IMR-90 (cell line): Measurements from ENCODE around the gene MLLT3.

Source experiments
- BHLHE40 ChIP-seq: fragments of 150-350 bp; IDR thresholded peaks from 2 replicates; pipeline ENCODE4 v1.6.1; 2016; ENCODE audit warnings: mild to moderate bottlenecking, low read depth, low read length
- CTCF ChIP-seq: conservative IDR thresholded peaks from 2 replicates; pipeline ENCODE4 v1.5.1; 2012; ENCODE audit warnings: mild to moderate bottlenecking, low read depth, low read length, improper control_type of control experiment
- MAZ ChIP-seq: IDR thresholded peaks from 2 replicates; pipeline ENCODE4 v1.6.1; 2012; ENCODE audit warnings: low read depth, mild to moderate bottlenecking, low read length, improper control_type of control experiment, moderate library complexity, borderline replicate concordance
- POLR2A ChIP-seq: IDR thresholded peaks from 2 replicates; pipeline ENCODE4 v1.6.1; 2012; ENCODE audit warnings: mild to moderate bottlenecking, low read depth, low read length
- SMC3 ChIP-seq: fragments of 150-350 bp; IDR thresholded peaks from 2 replicates; pipeline ENCODE4 v1.6.1; 2016; ENCODE audit warnings: low read depth, mild to moderate bottlenecking, antibody characterized with exemption, low read length, moderate library complexity

- no peak for TF ChIP-seq CTCF
- no peak for TF ChIP-seq SMC3
- TF ChIP-seq POLR2A: no peak
- TF ChIP-seq BHLHE40: no peak
- TF ChIP-seq MAZ: no peak
These were observed 140.9 kb downstream of the MLLT3 start for GRCh38 chr9:20481437-20481836.
